SK-N-SH (cell line): Measurements from ENCODE around the gene PIK3R5. TPM values are rescaled to one million over a fixed set of nuclear protein-coding genes. Genes with fewer than 3 reads are reported as not detected.

Source experiments
- CTCF ChIA-PET: fragments of 300-600, 350-600 bp; formaldehyde crosslinking; extraction: SDS; loops from one replicate; lab custom pipeline; 2021; lab: Yijun Ruan, JAX
- POLR2A ChIA-PET: fragments of 350-600 bp; sonication (Branson Sonifier 250); formaldehyde crosslinking; extraction: SDS; loops from one replicate; lab custom pipeline; 2020; ENCODE audit warnings: antibody characterized with exemption, inconsistent platforms; lab: Yijun Ruan, JAX
- DNase-seq: peaks from one replicate; pipeline ENCODE4 v3.0.0; 2012
- H2AFZ ChIP-seq: fragments of 200-600 bp; sonication (generic); 2 replicates; pipeline ENCODE4 v1.8.1; 2016; ENCODE audit warnings: antibody characterized with exemption, mild to moderate bottlenecking, low read depth
- H3F3A ChIP-seq: fragments of 200-600 bp; sonication (generic); replicated peaks from 2 replicates; pipeline ENCODE3; 2016; ENCODE audit warnings: antibody characterized with exemption, mild to moderate bottlenecking; ENCODE audit not compliant: insufficient read depth
- H3K27ac ChIP-seq, 2 experiments: fragments of 200-500 bp in 1 of 2; fragments of 200-600 bp in 1 of 2; sonication (Bioruptor generic) in 1 of 2; sonication (generic), shearing (Covaris generic) in 1 of 2; 2 replicates each; pipeline versions ENCODE4 v1.5.1 to v1.6.1; 2014 to 2016; ENCODE audit warnings: low read depth in 2 of 2, inconsistent platforms in 1 of 2, low read length in 1 of 2, mild to moderate bottlenecking in 1 of 2, mixed read lengths in 1 of 2
- H3K27me3 ChIP-seq: fragments of 200-600 bp; sonication (generic), shearing (Covaris generic); 2 replicates; pipeline ENCODE4 v1.6.1; 2016; ENCODE audit warnings: mixed run types; ENCODE audit not compliant: insufficient read depth
- H3K36me3 ChIP-seq, 2 experiments: fragments of 200-500 bp in 1 of 2; fragments of 200-600 bp in 1 of 2; sonication (Bioruptor generic) in 1 of 2; sonication (generic) in 1 of 2; replicated peaks in 1 of 2; 2 replicates each; pipeline versions ENCODE3 to v1.5.1; 2014 to 2016; ENCODE audit warnings: low read length in 1 of 2, mild to moderate bottlenecking in 1 of 2; ENCODE audit not compliant: insufficient read depth in 2 of 2, control insufficient read depth in 1 of 2
- H3K4me1 ChIP-seq, 2 experiments: fragments of 200-500 bp in 1 of 2; fragments of 200-600 bp in 1 of 2; sonication (Bioruptor generic) in 1 of 2; sonication (generic), shearing (Covaris generic) in 1 of 2; 2 replicates each; pipeline versions ENCODE4 v1.5.1 to v1.6.1; 2014 to 2016; ENCODE audit warnings: low read depth in 1 of 2, low read length in 1 of 2, mixed run types in 1 of 2; ENCODE audit not compliant: insufficient read depth in 2 of 2, control insufficient read depth in 1 of 2
- H3K4me2 ChIP-seq: fragments of 200-600 bp; sonication (generic), shearing (Covaris generic); 2 replicates; pipeline ENCODE4 v1.6.1; 2017; ENCODE audit warnings: mixed run types
- H3K4me3 ChIP-seq, 2 experiments: fragments of 200-500 bp in 1 of 2; fragments of 200-600 bp in 1 of 2; sonication (Bioruptor generic) in 1 of 2; sonication (generic), shearing (Covaris generic) in 1 of 2; 2 replicates each; pipeline versions ENCODE4 v1.5.1 to v1.8.1; 2014 to 2016; ENCODE audit warnings: low read depth in 2 of 2, inconsistent platforms in 1 of 2, low read length in 1 of 2, mild to moderate bottlenecking in 1 of 2, mixed read lengths in 1 of 2, moderate library complexity in 1 of 2
- H3K79me2 ChIP-seq: fragments of 200-600 bp; sonication (generic); 2 replicates; pipeline ENCODE4 v1.8.1; 2017; ENCODE audit warnings: mild to moderate bottlenecking; ENCODE audit not compliant: insufficient read depth
- H3K9ac ChIP-seq: fragments of 200-600 bp; sonication (generic); 2 replicates; pipeline ENCODE4 v1.6.1; 2017; ENCODE audit warnings: mixed run types
- H3K9me2 ChIP-seq: fragments of 200-600 bp; sonication (generic); 2 replicates; pipeline ENCODE4 v1.6.1; 2017; ENCODE audit warnings: mixed run types
- H3K9me3 ChIP-seq: fragments of 200-600 bp; sonication (generic); 2 replicates; pipeline ENCODE4 v1.6.1; 2017; ENCODE audit warnings: mixed run types, mild to moderate bottlenecking, moderate library complexity
- H4K20me1 ChIP-seq: fragments of 200-600 bp; sonication (generic); 2 replicates; pipeline ENCODE4 v1.6.1; 2017; ENCODE audit warnings: mild to moderate bottlenecking, mixed run types; ENCODE audit not compliant: insufficient read depth
- CHD2 ChIP-seq: fragments of 150-350 bp; IDR thresholded peaks from 2 replicates; pipeline ENCODE4 v1.6.1; 2018; ENCODE audit warnings: low read length; ENCODE audit not compliant: partially characterized antibody
- CTCF ChIP-seq: fragments of 200-600 bp; sonication (generic); IDR thresholded peaks from 2 replicates; pipeline ENCODE4 v1.6.1; 2017; ENCODE audit warnings: antibody characterized with exemption, mild to moderate bottlenecking, moderate library complexity
- EP300 ChIP-seq, 2 experiments: IDR thresholded peaks; 2 replicates each; pipeline versions ENCODE4 v1.4.0 to v1.6.1; 2012; ENCODE audit warnings: borderline replicate concordance in 1 of 2, low read depth in 1 of 2, low read length in 1 of 2
- FOXJ3 ChIP-seq: sonication (generic); formaldehyde crosslinking; IDR thresholded peaks from 2 replicates; pipeline ENCODE4 v1.5.1; 2020; ENCODE audit warnings: mild to moderate bottlenecking, missing genetic modification reagents
- FOXM1 ChIP-seq: IDR thresholded peaks from 2 replicates; pipeline ENCODE4 v1.4.0; 2012; ENCODE audit warnings: low read depth, mild to moderate bottlenecking
- GATA2 ChIP-seq: sonication (generic); formaldehyde crosslinking; IDR thresholded peaks from 2 replicates; pipeline ENCODE4 v1.5.0; 2020; ENCODE audit warnings: mild to moderate bottlenecking, missing genetic modification reagents
- IRF3 ChIP-seq: fragments of 150-350 bp; IDR thresholded peaks from 2 replicates; pipeline ENCODE4 v1.6.1; 2016; ENCODE audit warnings: mild to moderate bottlenecking, low read depth, low read length
- MXI1 ChIP-seq: IDR thresholded peaks from 2 replicates; pipeline ENCODE4 v1.6.1; 2012; ENCODE audit warnings: mild to moderate bottlenecking, low read depth, low read length, improper control_type of control experiment
- NFIC ChIP-seq: IDR thresholded peaks from 2 replicates; pipeline ENCODE4 v1.4.0; 2012; ENCODE audit warnings: borderline replicate concordance
- NRF1 ChIP-seq: IDR thresholded peaks from 2 replicates; pipeline ENCODE4 v1.6.1; 2012; ENCODE audit warnings: low read depth, mild to moderate bottlenecking, low read length
- POLR2AphosphoS5 ChIP-seq: IDR thresholded peaks from 2 replicates; pipeline ENCODE4 v1.6.1; 2012; ENCODE audit warnings: low read depth, low read length
- RCOR1 ChIP-seq: fragments of 150-350 bp; IDR thresholded peaks from 2 replicates; pipeline ENCODE4 v1.6.1; 2017; ENCODE audit warnings: antibody characterized with exemption, low read length
- RFX5 ChIP-seq: IDR thresholded peaks from 2 replicates; pipeline ENCODE4 v1.6.1; 2012; ENCODE audit warnings: mild to moderate bottlenecking, improper control_type of control experiment, low read length
- RXRA ChIP-seq: IDR thresholded peaks from 2 replicates; pipeline ENCODE4 v1.4.0; 2012; ENCODE audit warnings: low read depth, mild to moderate bottlenecking, borderline replicate concordance
- ZBTB33 ChIP-seq: IDR thresholded peaks from 2 replicates; pipeline ENCODE4 v1.4.0; 2012; ENCODE audit warnings: low read depth, borderline replicate concordance
- WGBS: methylation state at CpG from one replicate; pipeline ENCODE4 v1.1.6; 2017; ENCODE audit warnings: low lambda C conversion rate; 5-methylcytosine and 5-hydroxymethylcytosine counted together
- polyA plus RNA-seq, 3 experiments: library from polyadenylated mRNA; depleted of rRNA; stranded (reverse); fragments of >200 nt; gene quantifications; 2 replicates each; pipeline ENCODE4 v1.2.3, GENCODE V29; 2012

Gene PIK3R5
- polyA plus RNA-seq, 1 of the 3 experiments (the other 2 are of a cell fraction), result not detected

- no peaks in the 10 kb centered on the region for H3K36me3 ChIP-seq
- H3K27ac ChIP-seq, result no peak overlapping the region
- H3K4me1 ChIP-seq, result no peaks in the 10 kb centered on the region
- no peaks in the 10 kb centered on the region for H3F3A ChIP-seq
- ChIA-PET POLR2A (no interaction called here), CTCF (interaction anchor here (0.7 to 1.1 kb wide), 3 partner anchors 9 to 105 kb away, joined by 3 read pairs; no protein-coding TSS in a partner anchor)
- H3K4me3 ChIP-seq, result no peak overlapping the region
- TF ChIP-seq ZBTB33 (no peak), GATA2 (CRISPR knock-in tag) (no peak), IRF3 (no peak), CHD2 (no peak), RXRA (no peak)
- 36% methylated on average over 3 of the region's 12 CpGs for WGBS
- H3K4me2 ChIP-seq, result no peak overlapping the region
- H2AFZ ChIP-seq, result no peak overlapping the region
- H3K9me2 ChIP-seq, result no peaks in the 10 kb centered on the region
- H3K9me3 ChIP-seq, result no peaks in the 10 kb centered on the region
- H4K20me1 ChIP-seq, result no peaks in the 10 kb centered on the region
- no peak for DNase-seq
- no peak overlapping the region for H3K9ac ChIP-seq
- no peaks in the 10 kb centered on the region; the same call in 1 of the 2 replicates for H3K27me3 ChIP-seq
- no peaks in the 10 kb centered on the region for H3K79me2 ChIP-seq
Observed at GRCh38 chr17:8890671-8891070, 74.8 kb downstream of the PIK3R5 start.

- ChIA-PET CTCF (interaction anchor here (0.9 to 1.7 kb wide), 4 partner anchors 10 to 104 kb away, joined by 3 to 4 read pairs (median 3); no protein-coding TSS in a partner anchor), POLR2A (no interaction called here)
- Histone ChIP-seq H3F3A (no peaks in the 10 kb centered on the region), H3K9me3 (no peaks in the 10 kb centered on the region), H3K4me1 (no peaks in the 10 kb centered on the region), H3K4me2 (no peak overlapping the region), H3K36me3 (no peaks in the 10 kb centered on the region), H3K79me2 (no peaks in the 10 kb centered on the region), H2AFZ (no peak overlapping the region), H3K9ac (no peak overlapping the region), H3K4me3 (no peak overlapping the region), H3K27me3 (no peaks in the 10 kb centered on the region; the same call in 1 of the 2 replicates), H4K20me1 (no peaks in the 10 kb centered on the region), H3K27ac (no peak overlapping the region), H3K9me2 (no peaks in the 10 kb centered on the region)
- no peak for TF ChIP-seq FOXJ3 (CRISPR knock-in tag)
- no peak for TF ChIP-seq RFX5
- no peak for TF ChIP-seq NFIC
- no peak for TF ChIP-seq RXRA
- TF ChIP-seq IRF3, result no peak
- TF ChIP-seq GATA2 (CRISPR knock-in tag), result no peak
- TF ChIP-seq FOXM1, result no peak
- no peak for TF ChIP-seq NRF1
- TF ChIP-seq POLR2AphosphoS5, result no peak
- TF ChIP-seq MXI1, result no peak
- TF ChIP-seq RCOR1, result no peak
- TF ChIP-seq CTCF, result no peak
- TF ChIP-seq EP300 (IDR thresholded peaks at IDR 0.05; ENCODE audit: borderline replicate concordance in 1 of 2, low read depth in 1 of 2, low read length in 1 of 2), result no peak
- DNase-seq, result no peak
- WGBS, result 47% methylated on average over 10 of the region's 14 CpGs
Observed at GRCh38 chr17:8889458-8890210, 75.9 kb downstream of the PIK3R5 start.
